ENCODE data around the gene MYOM1. TPM values are rescaled to one million over a fixed set of nuclear protein-coding genes. Genes with fewer than 3 reads are reported as not detected.

The MYOM1 gene
- total and polyA plus RNA-seq, 9 donors = 265 to 771 (median 603) TPM

DNA sequence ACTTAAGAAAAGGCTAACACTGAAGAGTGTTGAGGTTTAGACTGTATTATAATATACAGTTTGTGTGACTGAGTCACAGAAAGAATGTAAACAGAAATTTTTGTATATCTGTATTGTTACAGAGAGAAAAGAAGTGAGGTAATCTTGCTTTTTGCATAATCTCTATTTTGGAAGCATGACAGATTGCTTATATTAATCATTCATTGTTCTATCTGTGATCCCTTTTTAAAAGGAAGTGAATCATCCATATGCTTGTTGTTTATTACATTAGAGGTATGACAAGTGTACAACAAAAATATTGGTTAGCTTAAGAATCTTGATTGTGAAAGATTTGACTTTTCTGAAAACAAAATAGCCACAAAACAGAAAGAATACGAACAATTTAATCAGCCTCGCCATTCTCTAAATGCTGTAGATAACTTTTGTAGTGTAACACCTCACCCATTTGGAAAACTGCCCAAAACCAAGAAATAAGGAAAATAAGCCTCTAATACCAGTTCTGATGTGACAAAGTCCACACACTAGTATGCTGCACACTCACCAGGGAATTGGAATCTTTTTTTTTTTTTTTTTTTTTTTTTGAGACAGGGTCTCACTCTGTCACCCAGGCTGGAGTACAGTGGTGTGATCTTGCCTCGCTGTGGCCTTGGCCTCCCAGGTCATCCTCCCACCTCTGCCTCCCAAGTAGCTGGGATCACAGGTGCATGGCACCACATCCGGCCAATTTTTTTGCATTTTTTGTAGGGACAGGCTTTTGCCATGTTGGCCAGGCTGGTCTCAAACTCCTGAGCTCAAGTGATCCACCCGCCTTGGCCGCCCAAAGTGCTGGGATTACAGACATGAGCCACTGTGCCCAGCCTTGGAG lies 115.3 kb downstream of the MYOM1 start:
- peaks cover 4% of the 10 kb centered on the region for H3K36me3 ChIP-seq (ENCODE audit: control insufficient read depth, insufficient read depth, low read length)
- no peak for DNase-seq
- H3K9me3 ChIP-seq (replicated peaks; ENCODE audit: control insufficient read depth, low read depth, low read length) = no peaks in the 10 kb centered on the region
- no peak overlapping the region for H3K4me3 ChIP-seq (ENCODE audit: low read length)
- H3K27ac ChIP-seq (ENCODE audit: low read length) = no peak overlapping the region
- no peaks in the 10 kb centered on the region for H3K27me3 ChIP-seq (ENCODE audit: control insufficient read depth, insufficient read depth, low read length)
- WGBS (ENCODE audit: insufficient coverage) = 95% methylated on average over 4 of the region's 6 CpGs
- no peaks in the 10 kb centered on the region for H3K4me1 ChIP-seq (ENCODE audit: control insufficient read depth, insufficient read depth, low read length)

DNA sequence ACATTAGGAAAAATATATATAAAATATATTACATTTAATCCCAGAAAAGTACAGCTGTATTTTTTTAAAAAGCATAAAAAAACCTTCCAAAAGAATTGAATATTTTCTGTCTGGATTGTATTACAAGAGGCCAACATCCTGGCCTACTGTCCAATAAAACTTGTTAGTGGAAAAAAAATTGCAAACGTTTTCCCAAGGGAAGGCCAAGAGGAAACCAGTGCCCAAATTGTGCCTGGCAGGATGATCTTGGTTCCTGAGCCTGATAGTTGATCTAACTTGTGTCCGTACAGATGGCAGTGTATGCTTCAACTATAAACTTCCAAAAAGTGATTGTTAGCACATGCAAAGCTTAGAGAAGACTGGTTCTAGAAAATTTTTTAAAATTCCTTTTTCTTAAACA lies 116.2 kb downstream of the MYOM1 start:
- no peak overlapping the region for H3K27ac ChIP-seq (ENCODE audit: low read length)
- 17% methylated on average over 1 of the region's 2 CpGs for WGBS (ENCODE audit: insufficient coverage)
- no peaks in the 10 kb centered on the region for H3K27me3 ChIP-seq (ENCODE audit: control insufficient read depth, insufficient read depth, low read length)
- peaks cover 6% of the 10 kb centered on the region for H3K36me3 ChIP-seq (ENCODE audit: control insufficient read depth, insufficient read depth, low read length)
- H3K9me3 ChIP-seq (replicated peaks; ENCODE audit: control insufficient read depth, low read depth, low read length) = no peaks in the 10 kb centered on the region
- no peaks in the 10 kb centered on the region for H3K4me1 ChIP-seq (ENCODE audit: control insufficient read depth, insufficient read depth, low read length)
- no peak overlapping the region for H3K4me3 ChIP-seq (ENCODE audit: low read length)
- peak; percentile 18 for DNase-seq

DNA sequence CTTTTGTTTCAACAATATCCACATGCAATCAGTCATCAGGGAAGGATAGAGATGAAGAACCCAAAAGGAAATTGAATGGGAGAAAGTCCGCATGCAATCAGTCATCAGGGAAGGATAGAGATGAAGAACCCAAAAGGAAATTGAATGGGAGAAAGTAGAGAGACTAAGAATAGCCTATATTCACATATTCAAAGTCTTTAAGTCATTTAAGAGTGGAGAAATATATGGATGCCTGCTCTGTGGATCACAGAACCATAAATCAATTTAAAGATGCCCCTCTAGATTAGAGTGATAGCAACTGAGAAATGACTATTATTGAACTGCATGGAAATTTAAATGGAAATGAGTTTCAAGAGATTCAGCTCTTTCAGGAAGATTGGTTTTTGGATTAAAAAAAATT lies 116.8 kb downstream of the MYOM1 start:
- peaks cover 8% of the 10 kb centered on the region for H3K36me3 ChIP-seq (ENCODE audit: control insufficient read depth, insufficient read depth, low read length)
- no peaks in the 10 kb centered on the region for H3K4me1 ChIP-seq (ENCODE audit: control insufficient read depth, insufficient read depth, low read length)
- no peak overlapping the region for H3K27ac ChIP-seq (ENCODE audit: low read length)
- no peak overlapping the region for H3K4me3 ChIP-seq (ENCODE audit: low read length)
- no CpG with 5 or more reads among the region's 1 CpG for WGBS (ENCODE audit: insufficient coverage)
- DNase-seq = no peak
- no peaks in the 10 kb centered on the region for H3K27me3 ChIP-seq (ENCODE audit: control insufficient read depth, insufficient read depth, low read length)
- no peaks in the 10 kb centered on the region for H3K9me3 ChIP-seq (replicated peaks; ENCODE audit: control insufficient read depth, low read depth, low read length)

DNA sequence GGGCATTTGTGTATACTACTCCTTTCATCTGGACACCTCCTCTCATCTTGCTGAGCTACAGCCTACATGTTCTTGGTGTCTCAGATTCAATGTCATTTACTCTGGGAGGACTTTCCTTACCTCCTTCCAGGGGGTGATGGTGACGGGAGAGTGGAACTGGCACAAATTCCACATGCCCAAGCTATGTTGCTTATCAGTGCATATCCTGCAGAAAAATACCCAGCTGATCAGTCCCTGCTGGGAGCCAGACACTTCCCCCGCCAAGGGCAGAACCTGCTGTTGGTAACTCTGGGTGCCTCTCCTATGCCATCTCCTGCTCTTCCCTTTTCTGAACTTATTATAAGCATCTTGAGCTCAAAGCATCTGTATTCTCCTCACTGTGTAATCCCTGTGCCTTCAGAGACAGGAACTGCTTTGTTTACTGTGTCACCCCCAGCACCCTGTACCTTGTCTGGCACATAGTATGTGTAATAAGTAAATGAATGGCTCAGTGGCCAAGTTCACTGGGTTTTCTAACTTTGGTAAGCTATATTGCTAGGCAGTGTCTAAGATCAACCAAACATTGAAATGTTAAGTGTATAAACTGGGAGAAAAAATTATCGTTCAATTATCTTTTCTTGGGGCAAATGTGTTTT lies 119.2 kb downstream of the MYOM1 start:
- Histone ChIP-seq H3K27ac (ENCODE audit: low read length) (no peak overlapping the region), H3K36me3 (ENCODE audit: control insufficient read depth, insufficient read depth, low read length) (peaks cover 8% of the 10 kb centered on the region), H3K27me3 (ENCODE audit: control insufficient read depth, insufficient read depth, low read length) (no peaks in the 10 kb centered on the region), H3K9me3 (replicated peaks; ENCODE audit: control insufficient read depth, low read depth, low read length) (no peaks in the 10 kb centered on the region), H3K4me1 (ENCODE audit: control insufficient read depth, insufficient read depth, low read length) (no peaks in the 10 kb centered on the region), H3K4me3 (ENCODE audit: low read length) (no peak overlapping the region)
- WGBS (ENCODE audit: insufficient coverage) = 90% methylated on average over 2 of the region's 3 CpGs
- DNase-seq = no peak

DNA sequence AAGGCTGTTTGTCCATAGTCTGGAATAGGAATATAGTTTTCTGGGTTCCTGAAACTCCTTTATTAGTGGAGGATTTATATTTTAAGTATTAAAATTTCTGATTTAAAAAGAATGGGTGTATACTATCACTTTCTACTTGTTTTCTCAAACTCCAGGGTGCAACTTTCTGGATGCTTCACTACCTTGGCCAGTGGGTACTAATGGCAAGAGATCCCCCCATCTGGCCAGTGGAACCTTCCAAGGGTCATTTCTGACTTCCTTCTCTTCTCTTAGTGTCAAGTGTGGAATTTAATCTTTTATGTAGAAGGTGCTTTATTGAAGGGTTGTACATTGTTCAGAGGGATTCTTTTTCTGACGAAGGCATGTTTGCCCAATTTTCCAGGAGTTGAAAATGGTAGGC lies 120.4 kb downstream of the MYOM1 start:
- peaks cover 8% of the 10 kb centered on the region for H3K36me3 ChIP-seq (ENCODE audit: control insufficient read depth, insufficient read depth, low read length)
- WGBS (ENCODE audit: insufficient coverage) = no CpG with 5 or more reads among the region's 1 CpG
- no peak for DNase-seq

DNA sequence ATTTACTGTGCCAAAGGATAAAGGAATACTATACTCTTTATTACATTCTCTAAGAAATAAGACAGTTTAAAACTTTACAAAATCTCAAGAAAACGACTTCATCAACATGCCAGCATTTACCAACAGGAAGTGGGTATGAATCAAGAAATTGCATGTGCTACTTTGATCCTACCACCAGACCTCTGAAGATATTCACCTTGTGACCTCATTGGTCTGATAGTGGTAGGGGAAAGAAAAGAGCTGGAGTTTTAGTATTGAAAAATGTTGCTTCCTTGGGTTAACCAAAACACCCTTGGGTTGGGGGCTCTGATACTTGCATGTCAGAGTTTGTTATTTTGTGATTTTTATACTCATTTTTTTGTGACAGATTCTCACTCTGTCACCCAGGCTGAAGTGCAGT lies 122.7 kb downstream of the MYOM1 start:
- WGBS (ENCODE audit: insufficient coverage) = no CpG with 5 or more reads among the region's 1 CpG
- peaks cover 15% of the 10 kb centered on the region for H3K36me3 ChIP-seq (ENCODE audit: control insufficient read depth, insufficient read depth, low read length)

More for the DNA sequence above, 120.4 kb downstream of the MYOM1 start:
- no peaks in the 10 kb centered on the region for H3K27me3 ChIP-seq (ENCODE audit: control insufficient read depth, insufficient read depth, low read length)
- no peak overlapping the region for H3K4me3 ChIP-seq (ENCODE audit: low read length)
- no peaks in the 10 kb centered on the region for H3K4me1 ChIP-seq (ENCODE audit: control insufficient read depth, insufficient read depth, low read length)
- no peaks in the 10 kb centered on the region for H3K9me3 ChIP-seq (replicated peaks; ENCODE audit: control insufficient read depth, low read depth, low read length)
- no peak overlapping the region for H3K27ac ChIP-seq (ENCODE audit: low read length)

DNA sequence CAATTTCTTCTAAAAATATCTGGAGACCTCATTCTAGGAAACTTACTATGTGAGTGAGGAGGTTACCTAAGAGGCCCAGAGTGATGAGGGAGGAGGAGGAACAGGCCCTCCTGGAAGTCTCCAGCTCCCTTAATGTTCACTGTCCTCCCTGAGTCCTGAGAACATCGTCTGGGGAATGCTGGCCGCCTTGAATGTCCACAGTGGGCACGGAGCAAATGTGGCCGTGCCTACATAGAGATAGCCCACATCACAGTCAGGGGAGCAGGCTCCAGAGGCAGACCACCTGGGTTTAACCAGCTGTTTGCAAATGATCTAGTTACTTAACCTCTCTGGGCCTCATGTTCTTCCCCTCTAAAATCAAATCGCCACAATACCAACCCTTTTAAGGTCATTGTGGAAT lies 123.8 kb downstream of the MYOM1 start:
- no peaks in the 10 kb centered on the region for H3K4me1 ChIP-seq (ENCODE audit: control insufficient read depth, insufficient read depth, low read length)
- H3K4me3 ChIP-seq (ENCODE audit: low read length) = no peak overlapping the region
- peaks cover 15% of the 10 kb centered on the region for H3K36me3 ChIP-seq (ENCODE audit: control insufficient read depth, insufficient read depth, low read length)
- no peak overlapping the region for H3K27ac ChIP-seq (ENCODE audit: low read length)
- WGBS (ENCODE audit: insufficient coverage) = 89% methylated on average over 4 of the region's 5 CpGs
- no peak for DNase-seq
- no peaks in the 10 kb centered on the region for H3K27me3 ChIP-seq (ENCODE audit: control insufficient read depth, insufficient read depth, low read length)
- no peaks in the 10 kb centered on the region for H3K9me3 ChIP-seq (replicated peaks; ENCODE audit: control insufficient read depth, low read depth, low read length)

More for the DNA sequence above, 122.7 kb downstream of the MYOM1 start:
- DNase-seq = no peak
- Histone ChIP-seq H3K27ac (ENCODE audit: low read length) (no peak overlapping the region), H3K27me3 (ENCODE audit: control insufficient read depth, insufficient read depth, low read length) (no peaks in the 10 kb centered on the region), H3K4me1 (ENCODE audit: control insufficient read depth, insufficient read depth, low read length) (no peaks in the 10 kb centered on the region), H3K4me3 (ENCODE audit: low read length) (no peak overlapping the region), H3K9me3 (replicated peaks; ENCODE audit: control insufficient read depth, low read depth, low read length) (no peaks in the 10 kb centered on the region)

DNA sequence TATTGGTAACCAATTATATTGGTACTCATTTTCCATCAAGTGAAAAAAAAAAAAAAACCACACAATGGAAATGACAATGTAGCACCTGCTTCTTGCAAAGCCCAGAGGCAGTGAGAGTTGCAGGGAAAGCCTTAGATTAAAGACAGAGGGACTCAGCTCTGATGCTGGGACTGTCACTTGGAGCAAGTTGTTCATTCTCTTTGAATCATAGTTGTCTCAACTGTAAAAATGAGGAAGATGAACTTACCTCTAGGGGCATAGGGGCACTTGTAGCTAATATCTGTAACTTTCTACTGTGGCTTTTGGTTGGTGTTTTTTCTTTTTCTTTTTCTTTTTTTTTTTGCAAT lies 125.5 kb downstream of the MYOM1 start:
- H3K4me1 ChIP-seq (ENCODE audit: control insufficient read depth, insufficient read depth, low read length) = no peaks in the 10 kb centered on the region
- H3K9me3 ChIP-seq (replicated peaks; ENCODE audit: control insufficient read depth, low read depth, low read length) = no peaks in the 10 kb centered on the region
- no peak overlapping the region for H3K4me3 ChIP-seq (ENCODE audit: low read length)
- DNase-seq = no peak
- peaks cover 12% of the 10 kb centered on the region for H3K36me3 ChIP-seq (ENCODE audit: control insufficient read depth, insufficient read depth, low read length)
- H3K27ac ChIP-seq (ENCODE audit: low read length) = no peak overlapping the region
- H3K27me3 ChIP-seq (ENCODE audit: control insufficient read depth, insufficient read depth, low read length) = no peaks in the 10 kb centered on the region

DNA sequence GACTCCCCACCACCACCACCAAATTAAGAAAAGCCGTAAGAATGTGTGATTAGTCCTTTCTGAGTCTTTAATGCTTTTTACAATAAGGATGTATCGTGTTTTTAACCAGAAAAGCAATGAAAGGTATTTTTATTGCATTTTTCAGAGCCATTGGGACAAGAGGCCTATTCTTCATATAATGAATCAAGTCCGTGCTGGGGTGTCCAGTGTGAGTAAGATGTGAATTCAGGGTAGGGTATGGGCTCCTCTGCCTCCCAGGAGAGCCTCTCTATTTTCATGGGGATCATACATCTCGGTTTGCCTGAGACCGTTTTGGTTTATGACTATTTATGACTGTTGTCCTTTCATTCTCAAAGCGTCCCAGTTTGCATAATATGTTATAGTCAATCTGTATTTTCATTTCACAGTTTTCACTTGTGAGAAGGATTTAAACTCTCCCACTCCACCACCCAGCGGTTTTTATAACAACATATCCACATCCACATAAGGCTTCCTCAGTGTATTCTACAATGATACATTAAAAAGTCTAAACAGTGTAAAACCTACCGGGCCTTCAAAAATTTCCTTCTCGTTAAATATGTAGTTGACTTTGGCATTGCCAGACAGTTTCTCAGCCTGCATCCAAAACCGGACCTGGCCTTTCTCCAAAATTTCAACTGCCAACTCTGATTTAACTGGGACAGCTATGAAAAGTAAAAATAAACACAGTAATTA lies 126.0 kb downstream of the MYOM1 start:
- no peak for DNase-seq
- no peaks in the 10 kb centered on the region for H3K27me3 ChIP-seq (ENCODE audit: control insufficient read depth, insufficient read depth, low read length)
- no peaks in the 10 kb centered on the region for H3K9me3 ChIP-seq (replicated peaks; ENCODE audit: control insufficient read depth, low read depth, low read length)
- no peaks in the 10 kb centered on the region for H3K4me1 ChIP-seq (ENCODE audit: control insufficient read depth, insufficient read depth, low read length)
- H3K27ac ChIP-seq (ENCODE audit: low read length) = no peak overlapping the region
- WGBS (ENCODE audit: insufficient coverage) = 100% methylated on average over 1 of the region's 10 CpGs
- no peak overlapping the region for H3K4me3 ChIP-seq (ENCODE audit: low read length)
- peaks cover 9% of the 10 kb centered on the region for H3K36me3 ChIP-seq (ENCODE audit: control insufficient read depth, insufficient read depth, low read length)

DNA sequence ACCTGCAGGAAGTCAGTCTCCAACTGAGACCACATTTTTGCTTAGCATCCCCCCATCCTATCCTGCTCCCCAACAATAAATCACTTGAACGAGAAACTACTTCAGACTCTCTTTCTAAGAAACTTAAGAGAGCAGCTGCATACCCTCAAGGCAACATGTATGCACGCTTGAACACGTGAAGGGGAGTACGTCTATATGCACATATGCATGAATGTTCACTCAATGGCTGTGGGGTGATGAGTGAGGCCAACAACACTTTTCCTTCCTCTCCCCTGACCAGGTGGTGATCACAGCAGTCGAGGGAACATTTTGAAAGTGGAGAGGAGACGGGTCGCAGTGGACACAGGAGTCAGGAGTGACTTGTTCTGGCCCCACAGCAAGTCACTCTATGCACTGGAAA lies 127.0 kb downstream of the MYOM1 start:
- no peak overlapping the region for H3K4me3 ChIP-seq (ENCODE audit: low read length)
- H3K4me1 ChIP-seq (ENCODE audit: control insufficient read depth, insufficient read depth, low read length) = peaks cover 4% of the 10 kb centered on the region
- H3K36me3 ChIP-seq (ENCODE audit: control insufficient read depth, insufficient read depth, low read length) = peaks cover 7% of the 10 kb centered on the region
- H3K9me3 ChIP-seq (replicated peaks; ENCODE audit: control insufficient read depth, low read depth, low read length) = no peaks in the 10 kb centered on the region
- no peaks in the 10 kb centered on the region for H3K27me3 ChIP-seq (ENCODE audit: control insufficient read depth, insufficient read depth, low read length)
- no peak overlapping the region for H3K27ac ChIP-seq (ENCODE audit: low read length)
- no CpG with 5 or more reads among the region's 7 CpGs for WGBS (ENCODE audit: insufficient coverage)
- no peak for DNase-seq
